Right lobe of liver (tissue), 6 donors: ENCODE measurements around the gene TELO2. TPM values are rescaled to one million over a fixed set of nuclear protein-coding genes. Genes with fewer than 3 reads are reported as not detected.
A peak's percentile ranks its signal among the peaks of the same experiment; 100 is the strongest.

Experiments used
- ATAC-seq, 4 donors: fragments of 200-7000 bp; cut with Tn5 transposase; one replicate each; pipeline ENCODE4 v1.9.1; 2020; ENCODE audit warnings: mild to moderate bottlenecking in 4 of 4, moderate library complexity in 4 of 4
- DNase-seq, 3 donors: peaks; one replicate each; pipeline ENCODE4 v3.0.0-alpha.2; 2020
- H3K27ac ChIP-seq, 3 donors: fragments of 200-600 bp; one replicate each; pipeline ENCODE4 v1.8.0; 2022
- H3K27me3 ChIP-seq, 2 donors: fragments of 200-600 bp; one replicate each; pipeline ENCODE4 v1.8.0; 2022
- H3K36me3 ChIP-seq, 4 donors: fragments of 200-600 bp; sonication (generic) in 1 of 4; one replicate each; pipeline versions ENCODE4 v1.5.1 to v1.8.0; 2017 to 2022; ENCODE audit warnings: control low read depth in 1 of 4
- H3K4me1 ChIP-seq, 4 donors: fragments of 200-600 bp; sonication (generic) in 1 of 4; one replicate each; pipeline versions ENCODE4 v1.5.1 to v1.8.0; 2017 to 2022; ENCODE audit warnings: control low read depth in 1 of 4
- H3K4me3 ChIP-seq, 3 donors: fragments of 200-600 bp; one replicate each; pipeline ENCODE4 v1.8.0; 2022
- H3K9me3 ChIP-seq, 4 donors: fragments of 200-600 bp; sonication (generic) in 1 of 4; one replicate each; pipeline versions ENCODE4 v1.5.1 to v1.8.0; 2017 to 2022; ENCODE audit warnings: control low read depth in 1 of 4
- CTCF ChIP-seq, 4 donors: fragments of 200-600 bp in 3 of 4; fragments of 450-650 bp in 1 of 4; IDR thresholded peaks; one replicate each; pipeline versions ENCODE4 v1.5.1 to v1.8.0; 2016 to 2022; ENCODE audit warnings: antibody characterized with exemption in 4 of 4, mild to moderate bottlenecking in 2 of 4
- POLR2A ChIP-seq: fragments of 450-650 bp; IDR thresholded peaks from one replicate; pipeline ENCODE4 v1.6.1; 2017; ENCODE audit warnings: antibody characterized with exemption, mild to moderate bottlenecking
- WGBS: methylation state at CpG from one replicate; pipeline ENCODE4 v1.1.6; 2018; ENCODE audit warnings: low coverage, low lambda C conversion rate; ENCODE audit not compliant: insufficient coverage; ENCODE audit errors: missing lambda C conversion rate; 5-methylcytosine and 5-hydroxymethylcytosine counted together
- intact Hi-C, 2 donors: fragments of 100-400 bp; cut with DNase I; formaldehyde crosslinking; loops; one replicate each; pipeline versions ENCODE4 v1.11.2 to v1.14.1; 2022
- total RNA-seq, 6 experiments: library from RNA; depleted of rRNA in 2 of 6; stranded (reverse); fragments of >200 nt in 2 of 6; fragmentation: NEBNext Ultra II Directional in 3 of 6; extraction: Animal tissue kit (Norgen Biotek cat#: 25700) in 3 of 6; gene quantifications; one replicate each; pipeline versions ENCODE4 v1.1.0 to v1.2.4, GENCODE V29; 2016 to 2023
- donor health status: DM: no; HTN: yes; CAD: no.
- donor health status: DM: no; HTN: no; CAD: no.
- donor health status: DM: no; HTN: no; CAD: no.
- donor health status: DM: no; HTN: yes; CAD: no.
- donor health status: DM: no; HTN: yes; CAD: no.

TELO2 gene
- total RNA-seq, 6 experiments from 2014 or later = 9.5 to 31.0 (median 20.8) TPM

- no peaks in the 10 kb centered on the region for H3K4me1 ChIP-seq
- ATAC-seq (peak in 2 of 4 donors; percentile 25 to 37), DNase-seq (no peak)
- TF ChIP-seq POLR2A = no peak
- TF ChIP-seq CTCF (IDR thresholded peaks at IDR 0.05) = no peak
- no peaks in the 10 kb centered on the region for H3K9me3 ChIP-seq
- no peak overlapping the region for H3K4me3 ChIP-seq
- no CpG with 5 or more reads among the region's 16 CpGs for WGBS
- no peaks in the 10 kb centered on the region for H3K36me3 ChIP-seq
- H3K27me3 ChIP-seq = no peaks in the 10 kb centered on the region
- intact Hi-C loops = no loop called here
- no peak overlapping the region for H3K27ac ChIP-seq
Observed at GRCh38 chr16:1518626-1519135, 25.5 kb downstream of the TELO2 start.

GRCh38 chr16:1519831-1520230 is 26.7 kb downstream of the TELO2 start:
- H3K4me3 ChIP-seq = no peak overlapping the region
- intact Hi-C loops = no loop called here
- H3K4me1 ChIP-seq = no peaks in the 10 kb centered on the region
- no peaks in the 10 kb centered on the region for H3K36me3 ChIP-seq
- no peak overlapping the region for H3K27ac ChIP-seq
- no peaks in the 10 kb centered on the region for H3K27me3 ChIP-seq
- ATAC-seq (no peak), DNase-seq (no peak)
- no peaks in the 10 kb centered on the region for H3K9me3 ChIP-seq
- TF ChIP-seq POLR2A (no peak), CTCF (IDR thresholded peaks at IDR 0.05) (no peak)
- WGBS = 73% methylated on average over 2 of the region's 17 CpGs

- no peak overlapping the region for H3K4me3 ChIP-seq
- no peak for DNase-seq
- TF ChIP-seq POLR2A (no peak), CTCF (IDR thresholded peaks at IDR 0.05) (no peak)
- no peaks in the 10 kb centered on the region for H3K9me3 ChIP-seq
- H3K36me3 ChIP-seq = no peaks in the 10 kb centered on the region
- H3K4me1 ChIP-seq = no peaks in the 10 kb centered on the region
- 81% methylated on average over 3 of the region's 19 CpGs for WGBS
- no peaks in the 10 kb centered on the region for H3K27me3 ChIP-seq
- H3K27ac ChIP-seq = no peak overlapping the region
- intact Hi-C loops = no loop called here
- no peak for ATAC-seq
Observed at GRCh38 chr16:1520461-1520860, 27.3 kb downstream of the TELO2 start.

- H3K4me1 ChIP-seq = no peaks in the 10 kb centered on the region
- H3K27ac ChIP-seq = no peak overlapping the region
- DNase-seq (no peak), ATAC-seq (no peak)
- intact Hi-C loops = no loop called here
- H3K27me3 ChIP-seq = no peaks in the 10 kb centered on the region
- TF ChIP-seq POLR2A = no peak
- TF ChIP-seq CTCF (IDR thresholded peaks at IDR 0.05) = no peak
- no peak overlapping the region for H3K4me3 ChIP-seq
- no peaks in the 10 kb centered on the region for H3K36me3 ChIP-seq
- 87% methylated on average over 4 of the region's 30 CpGs for WGBS
- no peaks in the 10 kb centered on the region for H3K9me3 ChIP-seq
Observed at GRCh38 chr16:1523581-1524245, 30.6 kb downstream of the TELO2 start.
